Activated CD8-positive, alpha-beta memory T cell treated with anti-CD3 and anti-CD28 coated beads for 24 hours (primary cell): ENCODE measurements around the gene LRRN4.
"Not testable (repeated sequence)": the region's sequence is repeated elsewhere in the genome, so short reads cannot be mapped to it uniquely, and the experiment has no call there.

ENCODE experiments used
- DNase-seq: peaks from one replicate; pipeline ENCODE4 v3.0.0-alpha.2; 2020

Gene LRRN4

GRCh38 chr20:6058684-6059295, 4.9 kb upstream of the LRRN4 start:
- no peak for DNase-seq

GRCh38 chr20:6057691-6058090, 3.8 kb upstream of the LRRN4 start:
- no peak for DNase-seq

- no peak for DNase-seq
Observed at GRCh38 chr20:6057139-6057538, 3.3 kb upstream of the LRRN4 start.

- no peak for DNase-seq
Observed at GRCh38 chr20:6055981-6056569, 2.2 kb upstream of the LRRN4 start.

- DNase-seq = no peak
Observed at GRCh38 chr20:6055161-6055783, 1.4 kb upstream of the LRRN4 start.

- DNase-seq = not testable (repeated sequence)
Observed at GRCh38 chr20:6054689-6055051, 810 bp upstream of the LRRN4 start.

- no peak for DNase-seq
Observed at GRCh38 chr20:6053064-6053775, 640 bp downstream of the LRRN4 start.

- no peak for DNase-seq
Observed at GRCh38 chr20:6051505-6051904, 2.4 kb downstream of the LRRN4 start.

GRCh38 chr20:6048391-6048790, 5.5 kb downstream of the LRRN4 start:
- no peak for DNase-seq

GRCh38 chr20:6046432-6046831, 7.4 kb downstream of the LRRN4 start:
- DNase-seq = no peak

GRCh38 chr20:6045566-6045965, 8.3 kb downstream of the LRRN4 start:
- no peak for DNase-seq

GRCh38 chr20:6044115-6044514, 9.7 kb downstream of the LRRN4 start:
- no peak for DNase-seq

- no peak for DNase-seq
Observed at GRCh38 chr20:6041808-6042265, 12.0 kb downstream of the LRRN4 start.

- no peak for DNase-seq
Observed at GRCh38 chr20:6040958-6041807, 12.7 kb downstream of the LRRN4 start.

GRCh38 chr20:6040540-6040939, 13.3 kb downstream of the LRRN4 start:
- DNase-seq = no peak

GRCh38 chr20:6039766-6040165, 14.1 kb downstream of the LRRN4 start:
- no peak for DNase-seq

GRCh38 chr20:6038256-6038655, 15.6 kb downstream of the LRRN4 start:
- DNase-seq = no peak

- DNase-seq = no peak
Observed at GRCh38 chr20:6037082-6037481, 16.8 kb downstream of the LRRN4 start.

GRCh38 chr20:6036213-6036612, 17.6 kb downstream of the LRRN4 start:
- no peak for DNase-seq

- no peak for DNase-seq
Observed at GRCh38 chr20:6034134-6034969, 19.5 kb downstream of the LRRN4 start.

- not testable (repeated sequence) for DNase-seq
Observed at GRCh38 chr20:6032907-6033306, 21.0 kb downstream of the LRRN4 start.
